Neural cell (in vitro differentiated cells): ENCODE measurements around the gene GYPC. TPM values are rescaled to one million over a fixed set of nuclear protein-coding genes. Genes with fewer than 3 reads are reported as not detected.

Experiments
- H2AFZ ChIP-seq: fragments of 200-600, 300-800 bp; sonication (generic), shearing (Covaris generic); 2 replicates; pipeline ENCODE4 v1.6.0; 2014; ENCODE audit warnings: low read depth, mild to moderate bottlenecking, antibody characterized with exemption, low read length, moderate library complexity
- H3F3A ChIP-seq: fragments of 200-600 bp; shearing (Covaris generic); 2 replicates; pipeline ENCODE4 v1.6.1; 2016; ENCODE audit warnings: mild to moderate bottlenecking, moderate library complexity, mixed read lengths, antibody characterized with exemption, low read length; ENCODE audit not compliant: insufficient read depth, poor library complexity, severe bottlenecking
- H3K27ac ChIP-seq: fragments of 200-600, 300-800 bp; sonication (generic), shearing (Covaris generic); 2 replicates; pipeline ENCODE4 v1.5.1; 2014; ENCODE audit warnings: mild to moderate bottlenecking, low read length, moderate library complexity
- H3K27me3 ChIP-seq: fragments of 300-800, 200-600 bp; sonication (generic), shearing (Covaris generic); 2 replicates; pipeline ENCODE4 v1.6.0; 2014; ENCODE audit warnings: mild to moderate bottlenecking, low read depth, low read length, moderate library complexity; ENCODE audit not compliant: insufficient read depth
- H3K36me3 ChIP-seq: fragments of 300-800, 200-600 bp; sonication (generic), shearing (Covaris generic); 2 replicates; pipeline ENCODE4 v1.5.1; 2014; ENCODE audit warnings: mild to moderate bottlenecking, antibody characterized with exemption, low read length, moderate library complexity; ENCODE audit not compliant: insufficient read depth
- H3K4me2 ChIP-seq: fragments of 300-800, 200-600 bp; sonication (generic), shearing (Covaris generic); 2 replicates; pipeline ENCODE4 v1.6.0; 2014; ENCODE audit warnings: mild to moderate bottlenecking, low read length
- H3K4me3 ChIP-seq: fragments of 300-800, 200-600 bp; sonication (generic), shearing (Covaris generic); 2 replicates; pipeline ENCODE4 v1.5.1; 2014; ENCODE audit warnings: mild to moderate bottlenecking, low read length, moderate library complexity
- H3K79me2 ChIP-seq: fragments of 200-600 bp; shearing (Covaris generic); replicated peaks from 2 replicates; pipeline ENCODE4 v1.6.0; 2014; ENCODE audit warnings: mild to moderate bottlenecking, low read length, moderate library complexity; ENCODE audit not compliant: insufficient read depth
- H3K9ac ChIP-seq: fragments of 300-800, 200-600 bp; sonication (generic), shearing (Covaris generic); 2 replicates; pipeline ENCODE4 v1.6.1; 2016; ENCODE audit warnings: mild to moderate bottlenecking, low read length, mixed read lengths
- H3K9me2 ChIP-seq: fragments of 200-600 bp; shearing (Covaris generic); 2 replicates; pipeline ENCODE4 v1.6.1; 2016; ENCODE audit warnings: mild to moderate bottlenecking, low read length, mixed read lengths; ENCODE audit not compliant: insufficient read depth
- H3K9me3 ChIP-seq: fragments of 200-600, 300-800 bp; sonication (generic), shearing (Covaris generic); 2 replicates; pipeline ENCODE4 v1.6.1; 2016; ENCODE audit warnings: mild to moderate bottlenecking, mixed run types, low read length, moderate library complexity, mixed read lengths
- H4K20me1 ChIP-seq: fragments of 200-600 bp; shearing (Covaris generic); 2 replicates; pipeline ENCODE4 v1.6.1; 2016; ENCODE audit warnings: mild to moderate bottlenecking, mixed run types; ENCODE audit not compliant: insufficient read depth
- CTCF ChIP-seq: fragments of 450-650 bp; IDR thresholded peaks from 2 replicates; pipeline ENCODE4 v1.5.1; 2014; ENCODE audit warnings: antibody characterized with exemption, mild to moderate bottlenecking, moderate library complexity; ENCODE audit not compliant: poor library complexity, severe bottlenecking
- EP300 ChIP-seq: fragments of 450-650 bp; conservative IDR thresholded peaks from 2 replicates; pipeline ENCODE4 v1.6.1; 2014; ENCODE audit warnings: antibody characterized with exemption, mild to moderate bottlenecking, moderate library complexity; ENCODE audit not compliant: poor library complexity, severe bottlenecking
- EZH2 ChIP-seq: fragments of 200-600, 300-800 bp; shearing (Covaris generic), sonication (generic); IDR thresholded peaks from 2 replicates; pipeline ENCODE4 v1.6.1; 2014; ENCODE audit warnings: antibody characterized with exemption, low read length, borderline replicate concordance, mild to moderate bottlenecking; ENCODE audit not compliant: insufficient read depth, poor library complexity, severe bottlenecking
- MXI1 ChIP-seq: fragments of 450-650 bp; conservative IDR thresholded peaks from 2 replicates; pipeline ENCODE4 v1.6.1; 2014; ENCODE audit warnings: antibody characterized with exemption, mild to moderate bottlenecking; ENCODE audit not compliant: poor library complexity, severe bottlenecking
- POLR2AphosphoS5 ChIP-seq: IDR thresholded peaks from 2 replicates; pipeline ENCODE4 v1.6.1; 2012
- RAD21 ChIP-seq: fragments of 450-650 bp; conservative IDR thresholded peaks from 2 replicates; pipeline ENCODE4 v1.6.1; 2014; ENCODE audit warnings: antibody characterized with exemption, mild to moderate bottlenecking, moderate library complexity
- REST ChIP-seq: IDR thresholded peaks from 2 replicates; pipeline ENCODE4 v1.6.1; 2012; ENCODE audit warnings: borderline replicate concordance
- SMC3 ChIP-seq: fragments of 450-650 bp; conservative IDR thresholded peaks from 2 replicates; pipeline ENCODE4 v1.6.1; 2014; ENCODE audit warnings: antibody characterized with exemption, mild to moderate bottlenecking, moderate library complexity; ENCODE audit not compliant: poor library complexity
- TAF1 ChIP-seq: IDR thresholded peaks from 2 replicates; pipeline ENCODE4 v1.6.1; 2012; ENCODE audit warnings: low read depth
- polyA plus RNA-seq: library from polyadenylated mRNA; depleted of rRNA; stranded (reverse); fragments of >200 nt; gene quantifications from 2 replicates; pipeline ENCODE4 v1.2.3, GENCODE V29; 2014

Gene GYPC
- polyA plus RNA-seq, 1 donor from 2014 or later = 0.40 TPM

GRCh38 chr2:126661702-126662500, 5.9 kb downstream of the GYPC start:
- Histone ChIP-seq H4K20me1 (no peaks in the 10 kb centered on the region), H3K36me3 (no peaks in the 10 kb centered on the region), H3K27ac (no peak overlapping the region), H3K9me3 (peaks cover 3% of the 10 kb centered on the region), H3K27me3 (no peaks in the 10 kb centered on the region), H3F3A (no peaks in the 10 kb centered on the region), H2AFZ (no peak overlapping the region), H3K9me2 (no peaks in the 10 kb centered on the region), H3K79me2 (no peaks in the 10 kb centered on the region), H3K4me2 (no peak overlapping the region), H3K4me3 (no peak overlapping the region), H3K9ac (no peak overlapping the region)
- TF ChIP-seq EP300 (no peak), EZH2 (no peak), MXI1 (no peak), RAD21 (no peak)

GRCh38 chr2:126662621-126663020, 6.7 kb downstream of the GYPC start:
- H3K9me3 ChIP-seq = no peaks in the 10 kb centered on the region
- H3K79me2 ChIP-seq = no peaks in the 10 kb centered on the region
- no peak overlapping the region for H3K4me3 ChIP-seq
- H4K20me1 ChIP-seq = no peaks in the 10 kb centered on the region
- H3K27me3 ChIP-seq = no peaks in the 10 kb centered on the region
- H2AFZ ChIP-seq = no peak overlapping the region
- no peaks in the 10 kb centered on the region for H3F3A ChIP-seq
- no peak for TF ChIP-seq SMC3
- TF ChIP-seq POLR2AphosphoS5 = no peak
- no peak for TF ChIP-seq EZH2
- no peak for TF ChIP-seq CTCF
- no peaks in the 10 kb centered on the region for H3K36me3 ChIP-seq
- H3K9ac ChIP-seq = no peak overlapping the region
- no peaks in the 10 kb centered on the region for H3K9me2 ChIP-seq
- H3K4me2 ChIP-seq = no peak overlapping the region
- no peak overlapping the region for H3K27ac ChIP-seq

GRCh38 chr2:126663184-126663963, 7.4 kb downstream of the GYPC start:
- H3K36me3 ChIP-seq = no peaks in the 10 kb centered on the region
- no peaks in the 10 kb centered on the region for H4K20me1 ChIP-seq
- H3F3A ChIP-seq = no peaks in the 10 kb centered on the region
- TF ChIP-seq RAD21 (no peak), POLR2AphosphoS5 (no peak), SMC3 (no peak), EP300 (no peak), EZH2 (no peak), MXI1 (no peak), REST (no peak), CTCF (no peak), TAF1 (no peak)
- H3K4me2 ChIP-seq = no peak overlapping the region
- no peaks in the 10 kb centered on the region for H3K9me2 ChIP-seq
- H2AFZ ChIP-seq = no peak overlapping the region
- H3K27me3 ChIP-seq = no peaks in the 10 kb centered on the region
- H3K4me3 ChIP-seq = no peak overlapping the region
- H3K27ac ChIP-seq = no peak overlapping the region
- H3K9me3 ChIP-seq = no peaks in the 10 kb centered on the region
- no peak overlapping the region for H3K9ac ChIP-seq
- H3K79me2 ChIP-seq = no peaks in the 10 kb centered on the region
